GM21390 (cell line): ENCODE measurements around the gene GNG10.

ENCODE experiments used
- ATAC-seq: cut with Tn5 transposase; IDR thresholded peaks from one replicate; pipeline ENCODE4 v1.9.1; 2021; ENCODE audit not compliant: unreplicated experiment

GNG10 gene

DNA sequence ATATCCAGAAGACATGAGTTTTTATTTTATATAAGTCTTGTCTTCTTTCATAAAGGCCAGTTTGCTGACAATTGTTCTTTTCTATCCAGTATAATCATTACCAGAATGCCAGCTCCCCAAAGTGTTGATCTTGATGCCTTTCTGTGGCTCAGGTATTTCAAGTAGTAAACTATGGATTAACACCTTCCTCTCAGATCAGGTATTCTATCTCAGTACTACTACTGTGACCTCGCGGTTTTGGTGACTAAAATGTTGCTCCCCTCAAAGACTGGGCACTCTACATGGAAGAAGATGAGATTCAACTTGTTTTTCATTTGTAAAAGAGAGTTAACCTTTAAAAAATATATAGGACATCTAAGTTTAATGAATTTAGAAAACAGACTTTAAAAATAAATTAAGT lies 58.1 kb downstream of the GNG10 start:
- ATAC-seq, result no peak
